WTC11 (cell line): ENCODE data around the gene MCF2L2. TPM values are rescaled to one million over a fixed set of nuclear protein-coding genes. Genes with fewer than 3 reads are reported as not detected.

Source experiments
- ATAC-seq: fragments of 200-7000 bp; cut with Tn5 transposase; 2 replicates; pipeline ENCODE4 v1.10.0; 2021; ENCODE audit warnings: mild to moderate bottlenecking, moderate library complexity
- CTCF ChIA-PET: fragments of 300-600 bp; sonication (Branson Sonifier 250); formaldehyde crosslinking; loops from one replicate; lab custom pipeline; 2021; ENCODE audit warnings: antibody characterized with exemption; lab: Charles Lee
- POLR2A ChIA-PET: fragments of 350-600 bp; sonication (Branson Sonifier 250); formaldehyde crosslinking; loops from one replicate; lab custom pipeline; 2021; ENCODE audit warnings: antibody characterized with exemption; lab: Charles Lee
- DNase-seq: peaks from one replicate; pipeline ENCODE4 v3.0.0; 2021; ENCODE audit warnings: low spot score
- H3K27ac Mint-ChIP-seq: 2 replicates; pipeline ENCODE4 v1.8.0; 2021; ENCODE audit warnings: mixed read lengths
- H3K27me3 Mint-ChIP-seq: 2 replicates; pipeline ENCODE4 v1.8.0; 2021; ENCODE audit warnings: low read depth, mild to moderate bottlenecking, moderate library complexity, mixed read lengths
- H3K36me3 Mint-ChIP-seq: 2 replicates; pipeline ENCODE4 v1.8.0; 2021; ENCODE audit warnings: mixed read lengths
- H3K4me1 Mint-ChIP-seq: 2 replicates; pipeline ENCODE4 v1.8.0; 2022; ENCODE audit warnings: mixed read lengths
- H3K4me3 Mint-ChIP-seq: 2 replicates; pipeline ENCODE4 v1.8.0; 2021; ENCODE audit warnings: mild to moderate bottlenecking, moderate library complexity, mixed read lengths
- H3K9me3 Mint-ChIP-seq: 2 replicates; pipeline ENCODE4 v1.8.0; 2021; ENCODE audit warnings: mixed read lengths
- ELF4 ChIP-seq: sonication (generic); formaldehyde crosslinking; IDR thresholded peaks from 2 replicates; pipeline ENCODE4 v1.8.1; 2022; ENCODE audit warnings: low read depth, mild to moderate bottlenecking, moderate library complexity, missing genetic modification reagents
- PRRX2 ChIP-seq: fragments of 250-450 bp; sonication (Bioruptor Pico); IDR thresholded peaks from 2 replicates; pipeline ENCODE4 v1.8.0; 2021; ENCODE audit warnings: mild to moderate bottlenecking
- RELA ChIP-seq: sonication (generic); formaldehyde crosslinking; IDR thresholded peaks from 2 replicates; pipeline ENCODE4 v1.8.1; 2022; ENCODE audit warnings: missing genetic modification reagents, mild to moderate bottlenecking, borderline replicate concordance
- RORB ChIP-seq: fragments of 250-450 bp; sonication (Bioruptor Pico); IDR thresholded peaks from 2 replicates; pipeline ENCODE4 v1.9.0; 2021; ENCODE audit warnings: mild to moderate bottlenecking
- SP1 ChIP-seq: sonication (generic); formaldehyde crosslinking; conservative IDR thresholded peaks from 2 replicates; pipeline ENCODE4 v1.8.1; 2022; ENCODE audit warnings: missing genetic modification reagents
- ZNF416 ChIP-seq: fragments of 250-450 bp; sonication (Bioruptor Pico); IDR thresholded peaks from 2 replicates; pipeline ENCODE4 v1.9.0; 2021; ENCODE audit warnings: mild to moderate bottlenecking, inconsistent platforms
- ZNF423 ChIP-seq: fragments of 250-450 bp; sonication (Bioruptor Pico); IDR thresholded peaks from 2 replicates; pipeline ENCODE4 v2.1.2; 2022; ENCODE audit warnings: mild to moderate bottlenecking, moderate library complexity
- total RNA-seq: library from RNA; stranded (reverse); gene quantifications from 3 replicates; pipeline ENCODE4 v1.2.3, GENCODE V29; 2021
- TF ChIP-seq, protein P1 (sequence below): fragments of 250-450 bp; sonication (Bioruptor Pico); IDR thresholded peaks from 2 replicates; pipeline ENCODE4 v1.9.0; 2021; ENCODE audit warnings: mild to moderate bottlenecking, borderline replicate concordance
- TF ChIP-seq, protein P2 (sequence below): fragments of 250-450 bp; sonication (Bioruptor Pico); IDR thresholded peaks from 2 replicates; pipeline ENCODE4 v1.9.0; 2021; ENCODE audit warnings: mild to moderate bottlenecking
- TF ChIP-seq, protein P3 (sequence below): fragments of 250-450 bp; sonication (Bioruptor Pico); conservative IDR thresholded peaks from 2 replicates; pipeline ENCODE4 v1.9.0; 2021; ENCODE audit warnings: mild to moderate bottlenecking
- TF ChIP-seq, protein P4 (sequence below): sonication (generic); formaldehyde crosslinking; conservative IDR thresholded peaks from 2 replicates; pipeline ENCODE4 v1.8.1; 2023; ENCODE audit warnings: mild to moderate bottlenecking, low read depth, missing genetic modification reagents, moderate library complexity
- TF ChIP-seq, protein P5 (sequence below): fragments of 200-600 bp; IDR thresholded peaks from 2 replicates; pipeline ENCODE4 v1.8.0; 2022; ENCODE audit warnings: antibody characterized with exemption
- TF ChIP-seq, protein P6 (sequence below): sonication (generic); formaldehyde crosslinking; IDR thresholded peaks from 2 replicates; pipeline ENCODE4 v1.8.1; 2022; ENCODE audit warnings: mild to moderate bottlenecking, missing genetic modification reagents, moderate library complexity, borderline replicate concordance

The MCF2L2 gene
- total RNA-seq, 1 experiment from 2014 or later, result 7.5 TPM

DNA sequence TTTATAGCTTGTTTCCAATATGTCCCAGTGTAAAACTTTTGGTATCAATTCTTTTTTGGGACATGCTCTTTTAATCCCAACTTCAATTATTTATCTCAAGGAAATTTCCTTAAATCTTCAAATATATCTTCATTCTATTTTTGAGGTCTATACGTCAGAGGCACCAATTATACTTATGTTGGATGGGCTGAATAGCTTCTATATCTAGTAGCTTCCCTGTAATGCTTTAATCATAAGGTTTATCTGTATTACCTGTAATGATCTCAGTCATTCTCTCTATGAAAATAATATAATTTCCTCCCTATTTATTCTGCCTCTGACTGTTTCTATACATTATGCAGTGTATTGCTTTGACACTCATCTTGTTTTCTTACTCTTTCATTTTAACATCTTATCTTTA, 299.2 kb downstream of the MCF2L2 start (continued):
- TF ChIP-seq, protein P1, sequence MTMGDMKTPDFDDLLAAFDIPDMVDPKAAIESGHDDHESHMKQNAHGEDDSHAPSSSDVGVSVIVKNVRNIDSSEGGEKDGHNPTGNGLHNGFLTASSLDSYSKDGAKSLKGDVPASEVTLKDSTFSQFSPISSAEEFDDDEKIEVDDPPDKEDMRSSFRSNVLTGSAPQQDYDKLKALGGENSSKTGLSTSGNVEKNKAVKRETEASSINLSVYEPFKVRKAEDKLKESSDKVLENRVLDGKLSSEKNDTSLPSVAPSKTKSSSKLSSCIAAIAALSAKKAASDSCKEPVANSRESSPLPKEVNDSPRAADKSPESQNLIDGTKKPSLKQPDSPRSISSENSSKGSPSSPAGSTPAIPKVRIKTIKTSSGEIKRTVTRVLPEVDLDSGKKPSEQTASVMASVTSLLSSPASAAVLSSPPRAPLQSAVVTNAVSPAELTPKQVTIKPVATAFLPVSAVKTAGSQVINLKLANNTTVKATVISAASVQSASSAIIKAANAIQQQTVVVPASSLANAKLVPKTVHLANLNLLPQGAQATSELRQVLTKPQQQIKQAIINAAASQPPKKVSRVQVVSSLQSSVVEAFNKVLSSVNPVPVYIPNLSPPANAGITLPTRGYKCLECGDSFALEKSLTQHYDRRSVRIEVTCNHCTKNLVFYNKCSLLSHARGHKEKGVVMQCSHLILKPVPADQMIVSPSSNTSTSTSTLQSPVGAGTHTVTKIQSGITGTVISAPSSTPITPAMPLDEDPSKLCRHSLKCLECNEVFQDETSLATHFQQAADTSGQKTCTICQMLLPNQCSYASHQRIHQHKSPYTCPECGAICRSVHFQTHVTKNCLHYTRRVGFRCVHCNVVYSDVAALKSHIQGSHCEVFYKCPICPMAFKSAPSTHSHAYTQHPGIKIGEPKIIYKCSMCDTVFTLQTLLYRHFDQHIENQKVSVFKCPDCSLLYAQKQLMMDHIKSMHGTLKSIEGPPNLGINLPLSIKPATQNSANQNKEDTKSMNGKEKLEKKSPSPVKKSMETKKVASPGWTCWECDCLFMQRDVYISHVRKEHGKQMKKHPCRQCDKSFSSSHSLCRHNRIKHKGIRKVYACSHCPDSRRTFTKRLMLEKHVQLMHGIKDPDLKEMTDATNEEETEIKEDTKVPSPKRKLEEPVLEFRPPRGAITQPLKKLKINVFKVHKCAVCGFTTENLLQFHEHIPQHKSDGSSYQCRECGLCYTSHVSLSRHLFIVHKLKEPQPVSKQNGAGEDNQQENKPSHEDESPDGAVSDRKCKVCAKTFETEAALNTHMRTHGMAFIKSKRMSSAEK (CRISPR knock-in tag), result no peak
- TF ChIP-seq ZNF423 (no peak), ZNF416 (CRISPR knock-in tag) (no peak), SP1 (CRISPR knock-in tag) (no peak), ELF4 (no peak), PRRX2 (no peak)
- TF ChIP-seq, protein P2, sequence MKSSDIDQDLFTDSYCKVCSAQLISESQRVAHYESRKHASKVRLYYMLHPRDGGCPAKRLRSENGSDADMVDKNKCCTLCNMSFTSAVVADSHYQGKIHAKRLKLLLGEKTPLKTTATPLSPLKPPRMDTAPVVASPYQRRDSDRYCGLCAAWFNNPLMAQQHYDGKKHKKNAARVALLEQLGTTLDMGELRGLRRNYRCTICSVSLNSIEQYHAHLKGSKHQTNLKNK, result no peak
- TF ChIP-seq, protein P3, sequence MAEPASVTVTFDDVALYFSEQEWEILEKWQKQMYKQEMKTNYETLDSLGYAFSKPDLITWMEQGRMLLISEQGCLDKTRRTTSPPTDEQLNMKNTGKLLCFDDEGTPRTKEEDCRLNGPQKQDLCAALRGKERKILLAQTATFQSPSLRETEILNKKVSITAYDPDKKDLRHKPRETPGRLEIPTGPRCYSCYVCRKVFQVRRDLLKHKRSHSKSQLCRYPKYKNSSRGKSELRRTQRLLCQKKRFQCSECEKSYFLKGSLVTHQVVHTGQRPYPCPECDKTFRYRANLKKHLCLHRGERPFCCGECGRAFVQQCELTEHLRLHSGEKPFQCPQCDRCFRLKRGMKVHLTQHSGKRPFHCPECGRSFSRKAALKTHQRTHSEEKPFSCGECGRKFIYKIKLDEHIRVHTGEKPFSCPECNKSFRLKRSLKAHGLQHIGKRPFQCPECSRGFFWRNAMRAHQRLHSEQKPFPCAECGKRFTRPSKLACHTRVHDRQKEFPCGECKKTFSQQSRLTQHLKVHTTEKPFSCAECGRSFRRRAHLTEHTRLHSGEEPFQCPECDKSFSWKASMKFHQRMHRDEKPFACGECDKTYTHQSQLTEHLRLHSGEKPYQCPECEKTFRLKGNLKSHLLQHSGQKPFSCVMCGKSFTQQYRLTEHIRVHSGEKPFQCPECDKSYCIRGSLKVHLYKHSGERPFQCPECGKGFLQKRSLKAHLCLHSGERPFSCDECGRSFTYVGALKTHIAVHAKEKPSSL (CRISPR knock-in tag), result no peak
- TF ChIP-seq, protein P4, sequence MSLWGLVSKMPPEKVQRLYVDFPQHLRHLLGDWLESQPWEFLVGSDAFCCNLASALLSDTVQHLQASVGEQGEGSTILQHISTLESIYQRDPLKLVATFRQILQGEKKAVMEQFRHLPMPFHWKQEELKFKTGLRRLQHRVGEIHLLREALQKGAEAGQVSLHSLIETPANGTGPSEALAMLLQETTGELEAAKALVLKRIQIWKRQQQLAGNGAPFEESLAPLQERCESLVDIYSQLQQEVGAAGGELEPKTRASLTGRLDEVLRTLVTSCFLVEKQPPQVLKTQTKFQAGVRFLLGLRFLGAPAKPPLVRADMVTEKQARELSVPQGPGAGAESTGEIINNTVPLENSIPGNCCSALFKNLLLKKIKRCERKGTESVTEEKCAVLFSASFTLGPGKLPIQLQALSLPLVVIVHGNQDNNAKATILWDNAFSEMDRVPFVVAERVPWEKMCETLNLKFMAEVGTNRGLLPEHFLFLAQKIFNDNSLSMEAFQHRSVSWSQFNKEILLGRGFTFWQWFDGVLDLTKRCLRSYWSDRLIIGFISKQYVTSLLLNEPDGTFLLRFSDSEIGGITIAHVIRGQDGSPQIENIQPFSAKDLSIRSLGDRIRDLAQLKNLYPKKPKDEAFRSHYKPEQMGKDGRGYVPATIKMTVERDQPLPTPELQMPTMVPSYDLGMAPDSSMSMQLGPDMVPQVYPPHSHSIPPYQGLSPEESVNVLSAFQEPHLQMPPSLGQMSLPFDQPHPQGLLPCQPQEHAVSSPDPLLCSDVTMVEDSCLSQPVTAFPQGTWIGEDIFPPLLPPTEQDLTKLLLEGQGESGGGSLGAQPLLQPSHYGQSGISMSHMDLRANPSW, result no peak
- TF ChIP-seq, protein P5, sequence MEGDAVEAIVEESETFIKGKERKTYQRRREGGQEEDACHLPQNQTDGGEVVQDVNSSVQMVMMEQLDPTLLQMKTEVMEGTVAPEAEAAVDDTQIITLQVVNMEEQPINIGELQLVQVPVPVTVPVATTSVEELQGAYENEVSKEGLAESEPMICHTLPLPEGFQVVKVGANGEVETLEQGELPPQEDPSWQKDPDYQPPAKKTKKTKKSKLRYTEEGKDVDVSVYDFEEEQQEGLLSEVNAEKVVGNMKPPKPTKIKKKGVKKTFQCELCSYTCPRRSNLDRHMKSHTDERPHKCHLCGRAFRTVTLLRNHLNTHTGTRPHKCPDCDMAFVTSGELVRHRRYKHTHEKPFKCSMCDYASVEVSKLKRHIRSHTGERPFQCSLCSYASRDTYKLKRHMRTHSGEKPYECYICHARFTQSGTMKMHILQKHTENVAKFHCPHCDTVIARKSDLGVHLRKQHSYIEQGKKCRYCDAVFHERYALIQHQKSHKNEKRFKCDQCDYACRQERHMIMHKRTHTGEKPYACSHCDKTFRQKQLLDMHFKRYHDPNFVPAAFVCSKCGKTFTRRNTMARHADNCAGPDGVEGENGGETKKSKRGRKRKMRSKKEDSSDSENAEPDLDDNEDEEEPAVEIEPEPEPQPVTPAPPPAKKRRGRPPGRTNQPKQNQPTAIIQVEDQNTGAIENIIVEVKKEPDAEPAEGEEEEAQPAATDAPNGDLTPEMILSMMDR, result no peak

DNA sequence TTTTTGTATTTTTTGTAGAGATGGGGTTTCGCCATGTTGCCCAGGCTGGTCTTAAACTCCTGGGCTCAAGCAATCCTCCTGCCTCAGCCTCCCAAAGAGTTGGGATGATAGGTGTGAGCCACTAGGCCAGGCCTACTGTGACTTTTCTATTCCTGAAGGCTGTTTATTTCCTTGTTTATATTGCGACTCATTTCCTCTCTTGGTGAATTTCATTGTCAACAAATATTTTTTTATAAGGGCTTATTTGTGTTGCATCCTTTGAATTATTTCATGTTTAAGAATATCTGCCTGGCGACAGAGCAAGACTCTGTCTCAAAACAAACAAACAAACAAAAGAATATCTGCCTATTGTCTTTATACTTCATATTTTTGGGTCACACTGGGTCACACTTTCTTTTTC, 299.7 kb downstream of the MCF2L2 start:
- Mint-ChIP-seq H3K27me3 (peaks cover 3% of the 10 kb centered on the region; the same call in 1 of the 2 replicates), H3K27ac (no peak overlapping the region), H3K4me3 (no peak overlapping the region), H3K4me1 (peaks cover 10% of the 10 kb centered on the region), H3K36me3 (peaks cover 19% of the 10 kb centered on the region), H3K9me3 (peaks cover 23% of the 10 kb centered on the region)
- no peak for ATAC-seq
- TF ChIP-seq RELA (no peak), RORB (CRISPR knock-in tag) (no peak), PRRX2 (no peak), ZNF416 (CRISPR knock-in tag) (no peak)
- TF ChIP-seq, protein P6, sequence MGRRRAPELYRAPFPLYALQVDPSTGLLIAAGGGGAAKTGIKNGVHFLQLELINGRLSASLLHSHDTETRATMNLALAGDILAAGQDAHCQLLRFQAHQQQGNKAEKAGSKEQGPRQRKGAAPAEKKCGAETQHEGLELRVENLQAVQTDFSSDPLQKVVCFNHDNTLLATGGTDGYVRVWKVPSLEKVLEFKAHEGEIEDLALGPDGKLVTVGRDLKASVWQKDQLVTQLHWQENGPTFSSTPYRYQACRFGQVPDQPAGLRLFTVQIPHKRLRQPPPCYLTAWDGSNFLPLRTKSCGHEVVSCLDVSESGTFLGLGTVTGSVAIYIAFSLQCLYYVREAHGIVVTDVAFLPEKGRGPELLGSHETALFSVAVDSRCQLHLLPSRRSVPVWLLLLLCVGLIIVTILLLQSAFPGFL (CRISPR knock-in tag), result no peak
- ChIA-PET POLR2A (no interaction called here), CTCF (no interaction called here)
- no peak for DNase-seq

Other genes with a start within 250 kb of the MCF2L2 start
- 6.8 to 7.7 TPM (median 7.3 TPM) in 3 replicates for gene B3GNT5, start 175.4 kb downstream of the MCF2L2 start, total RNA-seq
- gene KLHL6, start 127.1 kb upstream of the MCF2L2 start, total RNA-seq, result 0.11 to 0.23 TPM (median 0.18 TPM) in 3 replicates
- 33.1 to 35.3 TPM (median 33.9 TPM) in 3 replicates for gene KLHL24, start 207.0 kb upstream of the MCF2L2 start, total RNA-seq